ENCODE data around the gene DBX1.
"Not testable (repeated sequence)": the region's sequence is repeated elsewhere in the genome, so short reads cannot be mapped to it uniquely, and the experiment has no call there.

Gene DBX1

GRCh38 chr11:20160425-20161229 is at the start of gene DBX1:
DBX1 (minus strand) TSS chr11:20160475; CDS start chr11:20160324, 151 bp downstream.
- no peak for DNase-seq

GRCh38 chr11:20208622-20209111 is 48.4 kb upstream of the DBX1 start:
- DNase-seq = no peak

GRCh38 chr11:20207781-20208621 is 47.7 kb upstream of the DBX1 start:
- DNase-seq = no peak

GRCh38 chr11:20205807-20206206 is 45.5 kb upstream of the DBX1 start:
- DNase-seq = no peak

- no peak for DNase-seq
Measured at GRCh38 chr11:20204681-20205080, 44.4 kb upstream of the DBX1 start.

- no peak for DNase-seq
Measured at GRCh38 chr11:20203831-20204230, 43.6 kb upstream of the DBX1 start.

- DNase-seq = no peak
Measured at GRCh38 chr11:20201231-20201630, 41.0 kb upstream of the DBX1 start.

- DNase-seq = not testable (repeated sequence)
Measured at GRCh38 chr11:20200331-20200955, 40.2 kb upstream of the DBX1 start.

- no peak for DNase-seq
Measured at GRCh38 chr11:20197881-20198280, 37.6 kb upstream of the DBX1 start.

GRCh38 chr11:20194470-20194869 is 34.2 kb upstream of the DBX1 start:
- no peak for DNase-seq

- no peak for DNase-seq
Measured at GRCh38 chr11:20193307-20193706, 33.0 kb upstream of the DBX1 start.

- DNase-seq = no peak
Measured at GRCh38 chr11:20192641-20193040, 32.4 kb upstream of the DBX1 start.

GRCh38 chr11:20192151-20192550 is 31.9 kb upstream of the DBX1 start:
- DNase-seq = no peak

GRCh38 chr11:20178976-20179375 is 18.7 kb upstream of the DBX1 start:
- DNase-seq = no peak

- no peak for DNase-seq
Measured at GRCh38 chr11:20177136-20177535, 16.9 kb upstream of the DBX1 start.

GRCh38 chr11:20172721-20173447 is 12.6 kb upstream of the DBX1 start:
- DNase-seq = no peak

- DNase-seq = no peak
Measured at GRCh38 chr11:20163783-20164481, 3.7 kb upstream of the DBX1 start.

GRCh38 chr11:20162824-20163782 is 2.8 kb upstream of the DBX1 start:
- DNase-seq = no peak

GRCh38 chr11:20161923-20162744 is 1.9 kb upstream of the DBX1 start:
- DNase-seq = no peak
